ENCODE measurements around the gene TMEM151A. TPM values are rescaled to one million over a fixed set of nuclear protein-coding genes. Genes with fewer than 3 reads are reported as not detected.
A peak's percentile ranks its signal among the peaks of the same experiment; 100 is the strongest.

TMEM151A gene
- total RNA-seq, 1 experiment from 2014 or later, result 0.23 TPM

DNA sequence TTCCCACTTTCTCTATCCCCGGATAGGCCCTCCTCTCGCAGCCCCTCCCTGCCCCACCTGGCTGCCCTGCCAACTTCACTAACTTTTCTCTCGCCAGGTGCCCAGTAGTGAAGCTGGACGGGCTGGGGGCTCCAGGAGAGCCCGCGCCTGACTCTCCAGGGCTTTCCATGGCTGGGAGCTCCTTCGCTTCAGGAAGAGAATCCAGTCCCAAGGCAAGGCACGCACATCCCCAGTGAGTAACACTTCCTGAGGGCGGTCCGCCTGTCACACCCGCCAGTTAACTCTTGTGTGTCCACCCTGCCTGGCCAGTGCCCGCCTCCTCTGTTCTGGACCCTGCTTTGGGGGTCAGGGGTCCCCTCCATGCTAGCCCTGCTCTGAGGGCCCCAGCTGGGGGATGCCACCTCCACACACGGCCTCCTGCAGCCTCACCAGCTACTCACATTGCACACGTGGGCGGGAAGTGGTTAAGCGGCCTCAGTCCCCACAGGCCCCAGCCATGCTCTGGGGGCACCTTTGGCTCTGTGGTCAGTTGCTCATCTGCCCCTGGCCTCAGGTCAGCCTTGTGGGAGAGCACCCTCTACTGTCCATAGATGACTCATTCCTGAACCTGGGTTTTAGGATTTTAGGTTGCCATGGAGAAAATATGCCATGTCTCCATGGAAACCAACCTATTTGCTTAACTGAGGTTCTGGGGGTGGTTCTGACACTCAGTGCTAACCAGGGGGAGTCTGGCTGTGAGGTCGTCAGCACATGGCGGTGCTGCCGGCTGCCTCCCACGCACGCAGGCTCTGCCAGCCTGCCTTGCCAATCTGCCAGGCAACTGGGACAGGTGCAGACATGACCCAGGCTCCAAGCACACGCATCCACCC, 44.8 kb downstream of the TMEM151A start, which contains the start of gene RIN1:
Gene RIN1, minus strand, starts transcription at position 201 of the 869 bp plus-strand sequence. Its CDS starts 32 bp downstream, at position 169.
- peak; percentile 100 for DNase-seq (ENCODE audit: low read depth)

- peak; percentile 75 for DNase-seq (ENCODE audit: low read depth)
Observed at GRCh38 chr11:66337103-66337899, 45.6 kb downstream of the TMEM151A start.

GRCh38 chr11:66338276-66339161, 46.8 kb downstream of the TMEM151A start:
- DNase-seq (ENCODE audit: low read depth), result no peak

DNA sequence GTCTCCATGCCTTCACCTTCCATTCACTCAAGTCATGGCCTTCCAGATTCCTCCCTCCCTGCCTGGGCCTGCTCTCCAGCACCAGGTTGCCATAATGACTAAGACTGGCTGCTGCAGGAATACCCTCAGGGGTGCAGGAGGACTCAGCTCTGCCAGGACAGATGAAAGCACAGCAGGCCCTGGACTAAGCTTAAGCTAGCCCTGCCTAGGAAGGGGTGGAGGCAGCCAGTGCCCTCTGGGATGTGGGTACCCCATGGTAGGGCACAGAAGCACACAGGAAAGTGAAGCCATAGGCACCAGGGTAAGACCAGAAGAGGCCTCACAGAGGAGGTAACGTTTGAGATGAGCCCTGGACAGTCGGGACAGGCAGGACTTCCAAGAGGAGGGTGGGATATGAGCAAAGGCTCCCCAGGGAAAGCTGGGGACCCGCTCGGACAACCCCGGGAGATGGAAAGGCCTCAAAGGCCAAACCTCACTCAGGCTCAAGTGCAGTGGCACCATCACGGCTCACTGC, 47.5 kb downstream of the TMEM151A start:
- no peak for DNase-seq (ENCODE audit: low read depth)

DNA sequence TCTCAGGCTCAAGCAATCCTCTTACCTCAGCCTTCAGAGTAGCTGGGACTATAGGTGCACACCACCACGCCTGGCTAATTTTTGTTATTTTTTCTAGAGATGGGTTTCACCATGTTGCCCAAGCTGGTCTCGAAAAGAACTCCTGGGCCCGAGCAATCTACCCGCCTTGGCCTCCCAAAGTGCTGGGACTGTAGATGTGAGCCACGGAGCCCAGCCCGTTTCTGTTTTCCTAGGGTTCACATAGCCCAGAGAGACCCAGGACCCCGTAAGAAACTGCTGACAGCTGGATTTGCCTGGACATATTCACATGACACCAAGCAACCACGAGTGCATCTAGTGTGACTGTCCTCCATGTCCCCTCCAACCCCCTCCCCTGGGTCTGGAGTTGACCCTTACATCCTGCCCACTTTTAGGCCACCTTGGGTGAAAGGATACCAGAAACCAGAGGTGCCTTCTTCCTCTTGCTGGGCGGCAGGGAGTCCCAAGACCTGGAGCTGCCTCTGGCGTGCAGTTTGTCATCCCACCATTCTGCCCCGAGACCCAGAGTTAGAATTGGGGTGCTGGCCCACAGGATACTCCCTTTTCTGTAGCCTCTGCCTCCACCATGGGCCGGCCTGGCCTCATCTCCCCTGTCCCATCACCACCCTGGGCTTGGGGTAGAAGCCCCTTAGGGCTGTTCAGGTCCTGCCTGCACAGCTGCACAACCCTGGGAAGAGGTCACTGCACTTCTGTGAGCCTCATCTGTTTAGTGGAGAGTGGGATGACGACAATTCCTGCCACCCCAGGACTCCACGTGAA, 48.2 kb downstream of the TMEM151A start:
- DNase-seq (ENCODE audit: low read depth), result no peak

- DNase-seq (ENCODE audit: low read depth), result no peak
Observed at GRCh38 chr11:66340596-66341501, 49.2 kb downstream of the TMEM151A start.

DNA sequence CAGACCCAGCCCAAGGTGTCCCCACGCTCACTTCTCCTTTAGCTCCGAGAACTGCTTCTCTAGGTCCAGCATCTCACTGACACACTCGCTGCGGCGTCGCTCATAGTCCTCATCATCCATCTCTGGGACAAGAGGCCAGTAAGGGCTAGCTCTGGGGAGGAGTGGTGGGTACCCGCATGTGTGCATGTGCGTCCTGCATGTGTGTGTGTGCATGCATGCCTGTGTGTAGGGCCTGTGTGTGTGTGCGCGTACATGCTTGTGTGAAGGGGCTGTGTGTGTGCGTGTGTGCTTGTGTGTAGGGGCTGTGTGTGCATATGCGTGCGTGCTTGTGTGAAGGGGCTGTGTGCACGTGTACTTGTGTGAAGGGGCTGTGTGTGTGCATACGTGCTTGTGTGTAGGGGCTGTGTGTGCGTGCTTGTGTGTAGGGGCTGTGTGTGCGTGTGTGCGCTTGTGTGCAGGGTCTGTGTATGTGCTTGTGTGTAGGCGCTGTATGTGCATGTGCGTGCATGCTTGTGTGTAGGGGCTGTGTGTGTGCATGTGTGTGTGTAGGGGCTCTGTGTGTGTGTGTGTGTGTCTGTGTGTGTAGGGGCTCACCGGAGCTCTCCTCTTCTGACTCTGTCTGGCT, 49.9 kb downstream of the TMEM151A start:
- DNase-seq (ENCODE audit: low read depth), result no peak

GRCh38 chr11:66343176-66343575, 51.5 kb downstream of the TMEM151A start:
- DNase-seq (ENCODE audit: low read depth), result no peak

GRCh38 chr11:66344550-66345315, 53.0 kb downstream of the TMEM151A start, which contains the start of gene BRMS1:
BRMS1 (minus strand) TSS chr11:66345104; CDS start chr11:66342234, 2,870 bp downstream.
- peak; percentile 96 for DNase-seq (ENCODE audit: low read depth)

- no peak for DNase-seq (ENCODE audit: low read depth)
Observed at GRCh38 chr11:66345316-66345649, 53.6 kb downstream of the TMEM151A start.

Other genes with a start within 250 kb of the TMEM151A start
- gene GAL3ST3, start 242.7 kb upstream of the TMEM151A start, total RNA-seq (2014; rRNA removed), result not detected in 2 replicates
- 156 and 163 TPM in 2 replicates for gene SF3B2, start 239.5 kb upstream of the TMEM151A start, total RNA-seq (2014; rRNA removed)
- 26.0 and 30.0 TPM in 2 replicates for gene PACS1, start 221.6 kb upstream of the TMEM151A start, total RNA-seq (2014; rRNA removed)
- gene KLC2, start 34.2 kb upstream of the TMEM151A start, total RNA-seq (2014; rRNA removed), result 22.9 and 27.8 TPM in 2 replicates
- 184 and 193 TPM in 2 replicates for gene RAB1B, start 23.3 kb upstream of the TMEM151A start, total RNA-seq (2014; rRNA removed)
- 0.86 and 1.9 TPM in 2 replicates for gene CNIH2, start 13.7 kb upstream of the TMEM151A start, total RNA-seq (2014; rRNA removed)
- gene YIF1A, start 2.8 kb upstream of the TMEM151A start, total RNA-seq (2014; rRNA removed), result 120 and 127 TPM in 2 replicates
- 0.06 TPM in 1 of 2 replicates, not detected in the other for gene CD248, start 25.1 kb downstream of the TMEM151A start, total RNA-seq (2014; rRNA removed)
- gene RIN1, start 44.5 kb downstream of the TMEM151A start, total RNA-seq (2014; rRNA removed), result 82.1 and 97.9 TPM in 2 replicates
- 102 and 107 TPM in 2 replicates for gene BRMS1, start 53.2 kb downstream of the TMEM151A start, total RNA-seq (2014; rRNA removed)
- gene B4GAT1, start 55.7 kb downstream of the TMEM151A start, total RNA-seq (2014; rRNA removed), result 50.9 and 51.0 TPM in 2 replicates
- gene SLC29A2, start 79.9 kb downstream of the TMEM151A start, total RNA-seq (2014; rRNA removed), result not detected in 2 replicates
- gene NPAS4, start 129.1 kb downstream of the TMEM151A start, total RNA-seq (2014; rRNA removed), result 0.13 TPM in 1 of 2 replicates, not detected in the other
- 49.9 and 57.8 TPM in 2 replicates for gene MRPL11, start 147.0 kb downstream of the TMEM151A start, total RNA-seq (2014; rRNA removed)
- gene PELI3, start 175.0 kb downstream of the TMEM151A start, total RNA-seq (2014; rRNA removed), result 6.5 and 7.2 TPM in 2 replicates
- 66.8 and 71.2 TPM in 2 replicates for gene DPP3, start 188.5 kb downstream of the TMEM151A start, total RNA-seq (2014; rRNA removed)
- 19.0 and 26.2 TPM in 2 replicates for gene BBS1, start 218.7 kb downstream of the TMEM151A start, total RNA-seq (2014; rRNA removed)

Data from LHCN-M2 (cell line).